Measurements from ENCODE around the gene TUBB. TPM values are rescaled to one million over a fixed set of nuclear protein-coding genes. Genes with fewer than 3 reads are reported as not detected.

Gene TUBB
- total RNA-seq, 1 experiment from 2014 or later = 886 TPM

DNA sequence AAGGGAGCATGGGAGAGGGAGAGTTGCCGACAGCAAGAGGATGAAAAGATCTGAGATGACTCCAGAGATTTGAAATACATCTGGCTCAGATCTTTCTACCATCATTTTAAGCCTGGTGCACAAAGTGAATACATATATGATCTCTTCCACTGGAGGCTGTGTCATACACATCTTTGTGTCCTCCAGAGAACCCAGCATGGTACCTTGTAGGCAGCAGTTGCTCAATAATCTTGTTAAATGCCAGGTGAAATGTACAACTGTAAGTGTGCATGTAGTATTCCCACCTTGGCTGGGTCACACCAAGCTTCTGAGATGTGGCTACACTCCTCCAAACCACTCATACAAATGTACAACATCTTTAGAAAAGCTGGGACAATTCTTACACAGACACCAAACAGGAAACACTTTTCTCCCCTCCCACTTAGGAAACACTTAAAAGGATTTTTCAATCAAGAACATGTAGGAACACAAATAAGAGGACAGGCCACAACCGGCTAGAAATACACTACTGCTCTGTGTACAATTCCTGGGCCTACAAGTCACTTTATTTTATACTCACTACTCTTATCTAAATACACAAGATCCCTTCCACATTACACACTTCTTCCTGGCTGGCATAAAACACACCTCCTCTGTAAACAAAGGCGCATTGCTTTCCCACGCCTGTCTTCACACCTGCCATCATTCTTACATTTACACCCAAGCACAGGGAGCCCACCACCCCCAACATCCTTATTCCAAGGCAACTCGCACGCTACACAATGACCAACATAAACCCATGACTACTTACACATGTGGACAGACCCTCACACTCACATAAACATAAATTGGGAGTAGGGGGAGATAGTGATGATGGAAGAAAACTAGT, 28.0 kb downstream of the TUBB start:
- no peak for DNase-seq (ENCODE audit: low read depth, low spot score)
- Histone ChIP-seq H3K9ac (ENCODE audit: low read length) (peak overlapping the region; percentile 72), H2AFZ (ENCODE audit: low read depth, low read length, poor library complexity, severe bottlenecking) (no peak overlapping the region), H4K20me1 (ENCODE audit: insufficient read depth) (no peaks in the 10 kb centered on the region), H3K79me2 (ENCODE audit: insufficient read depth, low read length) (peaks cover 12% of the 10 kb centered on the region), H3K4me2 (ENCODE audit: low read length) (peak overlapping the region; percentile 72), H3K4me3 (replicated peaks in 1 of 2; ENCODE audit: low read depth in 1 of 2, low read length in 2 of 2) (no peak overlapping the region), H3K27ac (ENCODE audit: low read depth, low read length) (peak overlapping the region; percentile 96), H3K36me3 (ENCODE audit: control insufficient read depth in 1 of 2, insufficient read depth in 2 of 2, low read length in 2 of 2) (peaks cover 4 to 8% of the 10 kb centered on the region in 2 experiments; a peak in 1 of 4 replicates), H3K9me3 (ENCODE audit: control insufficient read depth in 1 of 2, insufficient read depth in 1 of 2, low read depth in 1 of 2, low read length in 2 of 2) (no peaks in the 10 kb centered on the region), H3K4me1 (ENCODE audit: control insufficient read depth in 1 of 2, insufficient read depth in 2 of 2, low read length in 2 of 2) (peaks cover 69 to 92% of the 10 kb centered on the region in 2 experiments), H3K27me3 (ENCODE audit: insufficient read depth, low read length) (no peaks in the 10 kb centered on the region), H3K9me2 (ENCODE audit: insufficient read depth) (no peaks in the 10 kb centered on the region)
- no peak for ATAC-seq
- BruUV-seq (replicated peaks) = no TSS peak
- TF ChIP-seq EZH2 (IDR thresholded peaks at IDR 0.05) (no peak), SP1 (IDR thresholded peaks at IDR 0.05; ENCODE audit: low read depth) (no peak), JUND (IDR thresholded peaks at IDR 0.05) (no peak), POLR2AphosphoS5 (IDR thresholded peaks at IDR 0.05; ENCODE audit: low read depth, low read length) (no peak), TCF7L2 (IDR thresholded peaks at IDR 0.05; ENCODE audit: borderline replicate concordance, extremely low read depth, insufficient read depth, insufficient read length) (no peak), SIN3A (IDR thresholded peaks at IDR 0.05; ENCODE audit: low read depth) (no peak), POLR2A (IDR thresholded peaks at IDR 0.05; ENCODE audit: borderline replicate concordance, extremely low read depth, insufficient read depth, insufficient read length) (no peak), CBX3 (IDR thresholded peaks at IDR 0.05; ENCODE audit: low read depth) (no peak), ZNF274 (IDR thresholded peaks at IDR 0.05; ENCODE audit: low read depth, low read length) (no peak), ZFX (IDR thresholded peaks at IDR 0.05) (no peak), YY1 (IDR thresholded peaks at IDR 0.05; ENCODE audit: extremely low read depth, insufficient replicate concordance, low read depth, low read length) (no peak), EGR1 (IDR thresholded peaks at IDR 0.05; ENCODE audit: low read depth) (no peak), EZH2phosphoT487 (IDR thresholded peaks at IDR 0.05; ENCODE audit: borderline replicate concordance) (no peak)
- TF ChIP-seq, protein P1, sequence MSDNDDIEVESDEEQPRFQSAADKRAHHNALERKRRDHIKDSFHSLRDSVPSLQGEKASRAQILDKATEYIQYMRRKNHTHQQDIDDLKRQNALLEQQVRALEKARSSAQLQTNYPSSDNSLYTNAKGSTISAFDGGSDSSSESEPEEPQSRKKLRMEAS (IDR thresholded peaks at IDR 0.05) = no peak
- TF ChIP-seq, protein P2, sequence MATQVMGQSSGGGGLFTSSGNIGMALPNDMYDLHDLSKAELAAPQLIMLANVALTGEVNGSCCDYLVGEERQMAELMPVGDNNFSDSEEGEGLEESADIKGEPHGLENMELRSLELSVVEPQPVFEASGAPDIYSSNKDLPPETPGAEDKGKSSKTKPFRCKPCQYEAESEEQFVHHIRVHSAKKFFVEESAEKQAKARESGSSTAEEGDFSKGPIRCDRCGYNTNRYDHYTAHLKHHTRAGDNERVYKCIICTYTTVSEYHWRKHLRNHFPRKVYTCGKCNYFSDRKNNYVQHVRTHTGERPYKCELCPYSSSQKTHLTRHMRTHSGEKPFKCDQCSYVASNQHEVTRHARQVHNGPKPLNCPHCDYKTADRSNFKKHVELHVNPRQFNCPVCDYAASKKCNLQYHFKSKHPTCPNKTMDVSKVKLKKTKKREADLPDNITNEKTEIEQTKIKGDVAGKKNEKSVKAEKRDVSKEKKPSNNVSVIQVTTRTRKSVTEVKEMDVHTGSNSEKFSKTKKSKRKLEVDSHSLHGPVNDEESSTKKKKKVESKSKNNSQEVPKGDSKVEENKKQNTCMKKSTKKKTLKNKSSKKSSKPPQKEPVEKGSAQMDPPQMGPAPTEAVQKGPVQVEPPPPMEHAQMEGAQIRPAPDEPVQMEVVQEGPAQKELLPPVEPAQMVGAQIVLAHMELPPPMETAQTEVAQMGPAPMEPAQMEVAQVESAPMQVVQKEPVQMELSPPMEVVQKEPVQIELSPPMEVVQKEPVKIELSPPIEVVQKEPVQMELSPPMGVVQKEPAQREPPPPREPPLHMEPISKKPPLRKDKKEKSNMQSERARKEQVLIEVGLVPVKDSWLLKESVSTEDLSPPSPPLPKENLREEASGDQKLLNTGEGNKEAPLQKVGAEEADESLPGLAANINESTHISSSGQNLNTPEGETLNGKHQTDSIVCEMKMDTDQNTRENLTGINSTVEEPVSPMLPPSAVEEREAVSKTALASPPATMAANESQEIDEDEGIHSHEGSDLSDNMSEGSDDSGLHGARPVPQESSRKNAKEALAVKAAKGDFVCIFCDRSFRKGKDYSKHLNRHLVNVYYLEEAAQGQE (IDR thresholded peaks at IDR 0.05; ENCODE audit: low read depth) = no peak
- TF ChIP-seq, protein P3, sequence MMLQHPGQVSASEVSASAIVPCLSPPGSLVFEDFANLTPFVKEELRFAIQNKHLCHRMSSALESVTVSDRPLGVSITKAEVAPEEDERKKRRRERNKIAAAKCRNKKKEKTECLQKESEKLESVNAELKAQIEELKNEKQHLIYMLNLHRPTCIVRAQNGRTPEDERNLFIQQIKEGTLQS (IDR thresholded peaks at IDR 0.05) = no peak
- TF ChIP-seq, protein P4, sequence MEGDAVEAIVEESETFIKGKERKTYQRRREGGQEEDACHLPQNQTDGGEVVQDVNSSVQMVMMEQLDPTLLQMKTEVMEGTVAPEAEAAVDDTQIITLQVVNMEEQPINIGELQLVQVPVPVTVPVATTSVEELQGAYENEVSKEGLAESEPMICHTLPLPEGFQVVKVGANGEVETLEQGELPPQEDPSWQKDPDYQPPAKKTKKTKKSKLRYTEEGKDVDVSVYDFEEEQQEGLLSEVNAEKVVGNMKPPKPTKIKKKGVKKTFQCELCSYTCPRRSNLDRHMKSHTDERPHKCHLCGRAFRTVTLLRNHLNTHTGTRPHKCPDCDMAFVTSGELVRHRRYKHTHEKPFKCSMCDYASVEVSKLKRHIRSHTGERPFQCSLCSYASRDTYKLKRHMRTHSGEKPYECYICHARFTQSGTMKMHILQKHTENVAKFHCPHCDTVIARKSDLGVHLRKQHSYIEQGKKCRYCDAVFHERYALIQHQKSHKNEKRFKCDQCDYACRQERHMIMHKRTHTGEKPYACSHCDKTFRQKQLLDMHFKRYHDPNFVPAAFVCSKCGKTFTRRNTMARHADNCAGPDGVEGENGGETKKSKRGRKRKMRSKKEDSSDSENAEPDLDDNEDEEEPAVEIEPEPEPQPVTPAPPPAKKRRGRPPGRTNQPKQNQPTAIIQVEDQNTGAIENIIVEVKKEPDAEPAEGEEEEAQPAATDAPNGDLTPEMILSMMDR (IDR thresholded peaks at IDR 0.05 in 2 of 3, conservative IDR thresholded peaks at IDR 0.05 in 1 of 3; ENCODE audit: borderline replicate concordance in 1 of 3, insufficient read depth in 1 of 3, low read depth in 2 of 3, low read length in 2 of 3) = no peak
- CTCF ChIA-PET = no interaction called here
- POLR2A ChIA-PET = interaction anchor here (0.7 to 16.4 kb wide), 9 partner anchors 11 to 169 kb away, joined by 4 to 680 read pairs (median 9); no protein-coding TSS in a partner anchor
- intact Hi-C loops (cut with micrococcal nuclease) = loop anchor here (10.0 kb wide), 1 partner anchor 337 kb away; no protein-coding TSS in a partner anchor
- RAD21 ChIA-PET (ENCODE audit: low non-redundant PET in 1 of 2, low total read pairs in 2 of 2, uncharacterized antibody in 2 of 2, unreplicated experiment in 2 of 2) = interaction anchor here (0.6 to 1.3 kb wide), 3 partner anchors 9 to 22 kb away, joined by 3 to 5 read pairs (median 4); no protein-coding TSS in a partner anchor

Data from HCT116 (cell line).